DOHH2 (cell line): ENCODE data around the gene LBH.

Source experiments
- H3F3A ChIP-seq: fragments of 200-600 bp; sonication (generic), shearing (Covaris generic); 2 replicates; pipeline ENCODE4 v1.6.0; 2016; ENCODE audit warnings: antibody characterized with exemption, mild to moderate bottlenecking; ENCODE audit not compliant: control insufficient read depth, insufficient read depth
- H3K27ac ChIP-seq: fragments of 200-600 bp; sonication (generic); 2 replicates; pipeline ENCODE4 v1.5.1; 2014; ENCODE audit warnings: low read depth, mild to moderate bottlenecking, low read length, moderate library complexity
- H3K27me3 ChIP-seq: fragments of 200-600 bp; sonication (generic); 2 replicates; pipeline ENCODE4 v1.6.1; 2014; ENCODE audit warnings: mild to moderate bottlenecking, low read length, mixed read lengths; ENCODE audit not compliant: control insufficient read depth
- H3K36me3 ChIP-seq: fragments of 200-600 bp; sonication (generic); 2 replicates; pipeline ENCODE4 v1.6.1; 2014; ENCODE audit warnings: mild to moderate bottlenecking, low read length, moderate library complexity, mixed read lengths; ENCODE audit not compliant: control insufficient read depth
- H3K4me1 ChIP-seq: fragments of 200-600 bp; sonication (generic); 2 replicates; pipeline ENCODE4 v1.6.1; 2014; ENCODE audit warnings: mild to moderate bottlenecking, low read length, mixed read lengths; ENCODE audit not compliant: control insufficient read depth
- H3K4me2 ChIP-seq: fragments of 200-600 bp; sonication (generic); 2 replicates; pipeline ENCODE4 v1.6.0; 2014; ENCODE audit warnings: mild to moderate bottlenecking, low read length, moderate library complexity
- H3K4me3 ChIP-seq: fragments of 200-600 bp; sonication (generic); 2 replicates; pipeline ENCODE4 v1.5.1; 2014; ENCODE audit warnings: mild to moderate bottlenecking, low read length, mixed read lengths
- H3K79me2 ChIP-seq: fragments of 200-600 bp; sonication (generic); 2 replicates; pipeline ENCODE4 v1.6.1; 2014; ENCODE audit warnings: mild to moderate bottlenecking, low read length, mixed read lengths; ENCODE audit not compliant: control insufficient read depth
- H3K9me2 ChIP-seq: fragments of 200-600 bp; sonication (generic); replicated peaks from 2 replicates; pipeline ENCODE4 v1.6.1; 2014; ENCODE audit warnings: mild to moderate bottlenecking, low read length, mixed read lengths; ENCODE audit not compliant: control insufficient read depth
- H3K9me3 ChIP-seq: fragments of 200-600 bp; sonication (generic); 2 replicates; pipeline ENCODE4 v1.6.1; 2014; ENCODE audit warnings: antibody characterized with exemption, low read length, mixed read lengths; ENCODE audit not compliant: control insufficient read depth, insufficient read depth
- H4K20me1 ChIP-seq: fragments of 200-600 bp; sonication (generic); 2 replicates; pipeline ENCODE4 v1.6.0; 2014; ENCODE audit warnings: low read depth, mild to moderate bottlenecking, antibody characterized with exemption, low read length, moderate library complexity; ENCODE audit not compliant: control insufficient read depth, insufficient read depth
- EZH2phosphoT487 ChIP-seq: fragments of 200-600 bp; sonication (generic); IDR thresholded peaks from 2 replicates; pipeline ENCODE4 v1.6.1; 2017; ENCODE audit warnings: borderline replicate concordance, mild to moderate bottlenecking, antibody characterized with exemption, low read length, moderate library complexity, mixed read lengths
- TF ChIP-seq, protein P1 (sequence below): fragments of 200-600 bp; sonication (generic); IDR thresholded peaks from one replicate; pipeline ENCODE4 v1.5.1; 2014; ENCODE audit warnings: antibody characterized with exemption, mild to moderate bottlenecking, low read depth, low read length; ENCODE audit not compliant: poor library complexity, severe bottlenecking

LBH gene

DNA sequence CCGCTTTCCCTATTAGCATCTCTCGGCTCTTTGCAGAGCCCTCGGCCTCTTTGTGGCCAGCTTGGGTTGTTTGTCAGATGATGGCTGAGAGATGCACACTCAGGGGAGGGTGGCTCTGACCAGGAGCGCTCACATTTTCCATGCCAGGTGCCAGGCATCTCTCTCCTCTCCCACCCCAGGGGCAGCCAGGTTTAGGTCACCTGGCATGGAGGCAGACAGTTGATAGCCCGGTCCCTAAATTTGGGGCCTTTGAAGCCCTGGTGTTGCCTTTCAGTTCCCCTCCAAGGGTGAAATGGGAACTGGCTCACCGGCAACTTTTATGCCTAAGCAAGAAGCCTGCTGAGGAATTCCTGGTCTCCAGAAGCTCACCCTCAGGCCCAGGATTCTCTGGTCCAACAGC is 19.1 kb downstream of the LBH start:
- Histone ChIP-seq H3K79me2 (no peaks in the 10 kb centered on the region), H3F3A (no peaks in the 10 kb centered on the region)

DNA sequence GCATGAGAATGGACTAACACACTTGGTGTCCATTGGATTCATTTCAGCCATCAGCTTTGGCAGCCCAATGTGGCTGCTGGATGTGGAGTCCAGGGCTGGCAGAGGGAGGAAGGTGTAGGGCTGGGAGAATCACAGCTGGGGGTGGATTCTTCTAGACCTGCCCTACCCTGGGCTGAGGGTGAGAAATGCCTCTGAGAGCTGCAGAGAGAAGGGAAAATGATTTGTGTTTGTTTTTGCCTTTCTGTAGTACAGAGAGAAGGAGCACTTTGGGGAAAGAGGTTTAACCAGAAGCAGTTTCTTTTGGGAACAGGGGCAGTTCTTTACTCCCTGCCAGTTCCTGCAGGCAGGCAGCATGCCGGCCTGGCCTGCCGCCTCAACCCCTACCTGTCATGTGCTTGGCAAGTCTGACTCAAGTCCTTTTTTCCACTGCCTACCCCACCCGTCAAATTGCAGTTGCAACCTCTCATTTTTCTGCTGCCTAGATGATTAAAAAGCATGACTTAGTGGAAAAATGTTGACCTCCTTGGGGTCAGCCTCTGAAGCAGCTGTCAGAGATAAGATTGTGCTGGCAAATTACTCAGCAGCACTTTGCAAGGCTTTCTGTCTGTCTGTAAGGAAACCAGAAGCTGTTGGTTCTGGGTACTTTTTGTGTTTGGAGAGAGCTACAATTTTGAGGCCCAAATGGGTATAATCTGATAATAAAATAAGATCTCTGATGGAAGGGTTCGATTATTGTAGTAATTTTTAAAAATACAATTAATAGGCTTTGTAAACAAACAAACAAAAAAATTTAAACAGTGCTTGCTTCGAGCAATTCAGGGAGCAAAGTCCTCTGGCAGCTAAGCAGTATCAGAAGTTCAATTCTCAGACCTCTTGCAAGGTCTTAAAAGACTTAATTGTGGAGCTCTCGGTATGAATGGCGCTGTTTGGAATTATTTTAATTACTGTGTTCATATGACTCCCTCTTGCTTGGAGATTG is 21.7 kb downstream of the LBH start:
- no peaks in the 10 kb centered on the region for H3K9me2 ChIP-seq
- H3K27ac ChIP-seq, result no peak overlapping the region
- H4K20me1 ChIP-seq, result no peaks in the 10 kb centered on the region
- H3F3A ChIP-seq, result no peaks in the 10 kb centered on the region
- H3K4me2 ChIP-seq, result no peak overlapping the region
- TF ChIP-seq, protein P1, sequence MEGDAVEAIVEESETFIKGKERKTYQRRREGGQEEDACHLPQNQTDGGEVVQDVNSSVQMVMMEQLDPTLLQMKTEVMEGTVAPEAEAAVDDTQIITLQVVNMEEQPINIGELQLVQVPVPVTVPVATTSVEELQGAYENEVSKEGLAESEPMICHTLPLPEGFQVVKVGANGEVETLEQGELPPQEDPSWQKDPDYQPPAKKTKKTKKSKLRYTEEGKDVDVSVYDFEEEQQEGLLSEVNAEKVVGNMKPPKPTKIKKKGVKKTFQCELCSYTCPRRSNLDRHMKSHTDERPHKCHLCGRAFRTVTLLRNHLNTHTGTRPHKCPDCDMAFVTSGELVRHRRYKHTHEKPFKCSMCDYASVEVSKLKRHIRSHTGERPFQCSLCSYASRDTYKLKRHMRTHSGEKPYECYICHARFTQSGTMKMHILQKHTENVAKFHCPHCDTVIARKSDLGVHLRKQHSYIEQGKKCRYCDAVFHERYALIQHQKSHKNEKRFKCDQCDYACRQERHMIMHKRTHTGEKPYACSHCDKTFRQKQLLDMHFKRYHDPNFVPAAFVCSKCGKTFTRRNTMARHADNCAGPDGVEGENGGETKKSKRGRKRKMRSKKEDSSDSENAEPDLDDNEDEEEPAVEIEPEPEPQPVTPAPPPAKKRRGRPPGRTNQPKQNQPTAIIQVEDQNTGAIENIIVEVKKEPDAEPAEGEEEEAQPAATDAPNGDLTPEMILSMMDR, result no peak
- TF ChIP-seq EZH2phosphoT487, result no peak
- no peaks in the 10 kb centered on the region for H3K36me3 ChIP-seq
- H3K27me3 ChIP-seq, result no peaks in the 10 kb centered on the region
- no peaks in the 10 kb centered on the region for H3K4me1 ChIP-seq
- H3K79me2 ChIP-seq, result no peaks in the 10 kb centered on the region
- H3K4me3 ChIP-seq, result no peak overlapping the region
- H3K9me3 ChIP-seq, result no peaks in the 10 kb centered on the region

More for the DNA sequence above, 19.1 kb downstream of the LBH start:
- H3K9me3 ChIP-seq, result no peaks in the 10 kb centered on the region
- H3K36me3 ChIP-seq, result no peaks in the 10 kb centered on the region
- H3K27me3 ChIP-seq, result no peaks in the 10 kb centered on the region
- H4K20me1 ChIP-seq, result no peaks in the 10 kb centered on the region
- no peak overlapping the region for H3K4me3 ChIP-seq
- no peaks in the 10 kb centered on the region for H3K4me1 ChIP-seq
- TF ChIP-seq, protein P1, result no peak
- TF ChIP-seq EZH2phosphoT487, result no peak
- no peak overlapping the region for H3K4me2 ChIP-seq
- H3K27ac ChIP-seq, result no peak overlapping the region
- no peaks in the 10 kb centered on the region for H3K9me2 ChIP-seq

DNA sequence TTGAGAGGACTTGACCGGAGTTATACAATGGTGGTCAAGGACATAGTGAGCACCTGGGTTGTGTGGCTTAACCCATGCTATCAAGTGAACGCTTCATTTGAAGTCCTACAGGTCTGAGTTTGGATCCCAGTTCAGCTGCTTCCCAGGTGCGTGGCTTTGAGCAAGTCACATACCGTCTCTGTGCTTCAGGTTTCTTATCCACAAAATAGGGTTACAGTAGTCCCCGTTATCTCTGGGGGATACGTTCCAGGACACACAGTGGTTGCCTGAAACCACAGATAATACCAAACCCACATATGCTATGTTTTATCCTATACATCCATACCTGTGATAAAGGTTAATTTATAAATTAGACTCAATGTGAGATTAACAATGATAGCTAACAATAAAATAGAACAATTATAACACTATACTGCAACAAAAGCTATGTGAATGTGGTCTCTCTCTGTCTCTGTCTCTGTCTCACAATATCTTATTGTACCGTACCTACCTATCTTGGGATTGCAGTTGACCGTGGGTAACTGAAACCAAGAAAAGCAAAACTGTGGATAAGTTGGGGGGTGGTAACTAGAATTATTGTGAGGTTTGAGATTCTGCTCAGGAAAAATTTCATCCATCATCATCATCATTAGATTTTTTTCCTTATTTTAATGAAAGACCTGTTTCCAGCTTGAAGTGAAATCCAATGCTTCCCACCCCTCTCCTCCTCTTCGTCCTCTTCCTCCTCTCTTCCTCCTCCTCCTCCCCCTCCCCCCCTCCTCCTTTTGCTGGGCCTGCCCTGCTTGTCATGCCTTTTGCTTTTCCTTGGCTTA is 22.7 kb downstream of the LBH start:
- Histone ChIP-seq H3K27me3 (no peaks in the 10 kb centered on the region), H3K4me3 (no peak overlapping the region), H3F3A (no peaks in the 10 kb centered on the region), H4K20me1 (no peaks in the 10 kb centered on the region), H3K9me3 (no peaks in the 10 kb centered on the region), H3K36me3 (no peaks in the 10 kb centered on the region), H3K9me2 (no peaks in the 10 kb centered on the region), H3K79me2 (no peaks in the 10 kb centered on the region), H3K27ac (no peak overlapping the region), H3K4me1 (no peaks in the 10 kb centered on the region), H3K4me2 (no peak overlapping the region)
- TF ChIP-seq, protein P1, result no peak
- TF ChIP-seq EZH2phosphoT487, result no peak
